ENCODE results near the gene SPATA13.

SPATA13 gene

GRCh38 chr13:24128962-24129361, 31.6 kb upstream of the SPATA13 start:
- Histone ChIP-seq H2AFZ (ENCODE audit: low read depth, low read length) (no peak overlapping the region), H3K9me3 (ENCODE audit: insufficient read depth, low read length) (no peaks in the 10 kb centered on the region; the same call in 1 of the 2 replicates), H3K36me3 (replicated peaks; ENCODE audit: low read depth, low read length) (no peaks in the 10 kb centered on the region), H3K27ac (ENCODE audit: low read length) (no peak overlapping the region), H3K27me3 (ENCODE audit: low read depth, low read length) (peaks cover 38% of the 10 kb centered on the region), H4K20me1 (ENCODE audit: insufficient read depth, low read length) (no peaks in the 10 kb centered on the region; the same call in 1 of the 2 replicates), H3K9ac (ENCODE audit: low read length) (no peak overlapping the region), H3K79me2 (ENCODE audit: low read length) (no peaks in the 10 kb centered on the region), H3K4me3 (ENCODE audit: low read length) (no peak overlapping the region), H3K4me1 (ENCODE audit: low read length) (peaks cover 26% of the 10 kb centered on the region), H3K4me2 (ENCODE audit: low read length) (no peak overlapping the region)
- TF ChIP-seq EZH2phosphoT487 (IDR thresholded peaks at IDR 0.05; ENCODE audit: low read depth) = no peak
- TF ChIP-seq CTCF (IDR thresholded peaks at IDR 0.05; ENCODE audit: low read depth, low read length) = no peak

- H3K4me3 ChIP-seq (ENCODE audit: low read length) = no peak overlapping the region
- H3K36me3 ChIP-seq (replicated peaks; ENCODE audit: low read depth, low read length) = no peaks in the 10 kb centered on the region
- no peaks in the 10 kb centered on the region for H4K20me1 ChIP-seq (ENCODE audit: insufficient read depth, low read length)
- H2AFZ ChIP-seq (ENCODE audit: low read depth, low read length) = no peak overlapping the region
- TF ChIP-seq EZH2phosphoT487 (IDR thresholded peaks at IDR 0.05; ENCODE audit: low read depth) (no peak), CTCF (IDR thresholded peaks at IDR 0.05; ENCODE audit: low read depth, low read length) (no peak)
- no peak overlapping the region for H3K4me2 ChIP-seq (ENCODE audit: low read length)
- H3K9ac ChIP-seq (ENCODE audit: low read length) = no peak overlapping the region
- H3K27me3 ChIP-seq (ENCODE audit: low read depth, low read length) = peaks cover 43% of the 10 kb centered on the region
- no peaks in the 10 kb centered on the region; the same call in 1 of the 2 replicates for H3K9me3 ChIP-seq (ENCODE audit: insufficient read depth, low read length)
- no peak overlapping the region for H3K27ac ChIP-seq (ENCODE audit: low read length)
- no peaks in the 10 kb centered on the region for H3K79me2 ChIP-seq (ENCODE audit: low read length)
- H3K4me1 ChIP-seq (ENCODE audit: low read length) = peaks cover 14% of the 10 kb centered on the region
Observed at GRCh38 chr13:24129914-24130774, 30.4 kb upstream of the SPATA13 start.

GRCh38 chr13:24131749-24132148, 28.8 kb upstream of the SPATA13 start:
- no peak overlapping the region for H3K4me3 ChIP-seq (ENCODE audit: low read length)
- no peak overlapping the region for H2AFZ ChIP-seq (ENCODE audit: low read depth, low read length)
- no peak overlapping the region for H3K27ac ChIP-seq (ENCODE audit: low read length)
- H3K27me3 ChIP-seq (ENCODE audit: low read depth, low read length) = peaks cover 32% of the 10 kb centered on the region; the same call in 1 of the 2 replicates
- no peaks in the 10 kb centered on the region for H3K79me2 ChIP-seq (ENCODE audit: low read length)
- H3K9ac ChIP-seq (ENCODE audit: low read length) = no peak overlapping the region
- TF ChIP-seq EZH2phosphoT487 (IDR thresholded peaks at IDR 0.05; ENCODE audit: low read depth) = no peak
- no peak for TF ChIP-seq CTCF (IDR thresholded peaks at IDR 0.05; ENCODE audit: low read depth, low read length)
- H3K36me3 ChIP-seq (replicated peaks; ENCODE audit: low read depth, low read length) = no peaks in the 10 kb centered on the region
- no peaks in the 10 kb centered on the region; the same call in 1 of the 2 replicates for H3K9me3 ChIP-seq (ENCODE audit: insufficient read depth, low read length)
- no peak overlapping the region for H3K4me2 ChIP-seq (ENCODE audit: low read length)
- peaks cover 10% of the 10 kb centered on the region for H3K4me1 ChIP-seq (ENCODE audit: low read length)
- no peaks in the 10 kb centered on the region for H4K20me1 ChIP-seq (ENCODE audit: insufficient read depth, low read length)

GRCh38 chr13:24133021-24133795, 27.3 kb upstream of the SPATA13 start:
- no peaks in the 10 kb centered on the region; the same call in 1 of the 2 replicates for H3K9me3 ChIP-seq (ENCODE audit: insufficient read depth, low read length)
- H3K4me2 ChIP-seq (ENCODE audit: low read length) = no peak overlapping the region
- TF ChIP-seq EZH2phosphoT487 (IDR thresholded peaks at IDR 0.05; ENCODE audit: low read depth) (no peak), CTCF (IDR thresholded peaks at IDR 0.05; ENCODE audit: low read depth, low read length) (no peak)
- H4K20me1 ChIP-seq (ENCODE audit: insufficient read depth, low read length) = no peaks in the 10 kb centered on the region
- no peaks in the 10 kb centered on the region for H3K4me1 ChIP-seq (ENCODE audit: low read length)
- no peak overlapping the region for H2AFZ ChIP-seq (ENCODE audit: low read depth, low read length)
- H3K36me3 ChIP-seq (replicated peaks; ENCODE audit: low read depth, low read length) = no peaks in the 10 kb centered on the region
- H3K4me3 ChIP-seq (ENCODE audit: low read length) = no peak overlapping the region
- peaks cover 32% of the 10 kb centered on the region; the same call in 1 of the 2 replicates for H3K27me3 ChIP-seq (ENCODE audit: low read depth, low read length)
- H3K79me2 ChIP-seq (ENCODE audit: low read length) = no peaks in the 10 kb centered on the region
- no peak overlapping the region for H3K9ac ChIP-seq (ENCODE audit: low read length)
- H3K27ac ChIP-seq (ENCODE audit: low read length) = no peak overlapping the region

All from OCI-LY3 (cell line).